Measurements from ENCODE around the gene NSG2.

GRCh38 chr5:174071484-174071883 lies 26.0 kb downstream of the NSG2 start:
- TF ChIP-seq CTCF (IDR thresholded peaks at IDR 0.05) = no peak
- TF ChIP-seq POLR2A (IDR thresholded peaks at IDR 0.05) = no peak

Measured in testis (tissue), 2 donors.